K562 (cell line): ENCODE results near the gene COQ8A. TPM values are rescaled to one million over a fixed set of nuclear protein-coding genes. Genes with fewer than 3 reads are reported as not detected.
A peak's percentile ranks its signal among the peaks of the same experiment; 100 is the strongest.

Experiments used
- BRD4 ChIP-seq: fragments of 200-600 bp; sonication (generic); IDR thresholded peaks from 2 replicates; pipeline ENCODE4 v1.6.1; 2017; ENCODE audit warnings: inconsistent platforms
- CHD1 ChIP-seq: fragments of 200-600 bp; sonication (generic); IDR thresholded peaks from one replicate; pipeline ENCODE4 v1.6.1; 2012; ENCODE audit warnings: mild to moderate bottlenecking, moderate library complexity, low read length, inconsistent platforms
- DLX4 ChIP-seq: fragments of 250-450 bp; sonication (Bioruptor Pico); IDR thresholded peaks from 2 replicates; pipeline ENCODE4 v1.6.1; 2021; ENCODE audit warnings: mild to moderate bottlenecking
- ETS1 ChIP-seq: conservative IDR thresholded peaks from 2 replicates; pipeline ENCODE4 v1.6.1; 2011; ENCODE audit warnings: low read depth, mild to moderate bottlenecking, low read length; ENCODE audit not compliant: control insufficient read depth
- FOXK2 ChIP-seq, 2 experiments: fragments of 450-650 bp; IDR thresholded peaks in 1 of 2; conservative IDR thresholded peaks in 1 of 2; 2 replicates each; pipeline ENCODE4 v1.6.1; 2016; ENCODE audit warnings: low read depth in 2 of 2, mild to moderate bottlenecking in 1 of 2
- GABPA ChIP-seq: fragments of 200-800 bp; sonication (Bioruptor generic); conservative IDR thresholded peaks from 2 replicates; pipeline ENCODE4 v1.6.1; 2016; ENCODE audit warnings: low read depth, missing genetic modification characterization, missing compliant biosample characterization
- KDM1A ChIP-seq, 2 experiments: fragments of 450-650 bp; IDR thresholded peaks; 2 replicates each; pipeline ENCODE4 v1.6.1; 2016; ENCODE audit warnings: mild to moderate bottlenecking in 2 of 2
- MAFG ChIP-seq: fragments of 450-650 bp; conservative IDR thresholded peaks from 2 replicates; pipeline ENCODE4 v1.6.1; 2016; ENCODE audit warnings: missing genetic modification characterization, missing compliant biosample characterization
- MTA3 ChIP-seq: fragments of 450-650 bp; formaldehyde crosslinking; IDR thresholded peaks from 2 replicates; pipeline ENCODE4 v1.6.1; 2017; ENCODE audit warnings: mild to moderate bottlenecking, borderline replicate concordance
- NBN ChIP-seq: fragments of 450-650 bp; IDR thresholded peaks from 2 replicates; pipeline ENCODE4 v1.6.1; 2016; ENCODE audit warnings: low read depth, mild to moderate bottlenecking
- NFE2L1 ChIP-seq: fragments of 450-650 bp; IDR thresholded peaks from 2 replicates; pipeline ENCODE4 v1.6.1; 2016; ENCODE audit warnings: missing genetic modification characterization, low read depth, mild to moderate bottlenecking, missing compliant biosample characterization, moderate library complexity, borderline replicate concordance
- PHF20 ChIP-seq: fragments of 450-650 bp; IDR thresholded peaks from 2 replicates; pipeline ENCODE4 v1.6.1; 2018; ENCODE audit not compliant: partially characterized antibody
- RAD21 ChIP-seq, 2 experiments: fragments of 250-450 bp in 1 of 2; fragments of 450-650 bp in 1 of 2; sonication (Bioruptor Pico) in 1 of 2; formaldehyde crosslinking in 1 of 2; IDR thresholded peaks in 1 of 2; conservative IDR thresholded peaks in 1 of 2; 2 replicates each; pipeline versions ENCODE4 v1.4.0 to v1.8.0; 2020 to 2022; ENCODE audit warnings: mild to moderate bottlenecking in 2 of 2, moderate library complexity in 1 of 2
- RREB1 ChIP-seq: fragments of 250-450 bp; sonication (Bioruptor Pico); IDR thresholded peaks from 2 replicates; pipeline ENCODE4 v1.4.0; 2020
- SMARCA4 ChIP-seq: fragments of 450-650 bp; IDR thresholded peaks from 2 replicates; pipeline ENCODE4 v1.6.1; 2016
- SP1 ChIP-seq: sonication (generic); formaldehyde crosslinking; IDR thresholded peaks from 2 replicates; pipeline ENCODE4 v1.8.1; 2022; ENCODE audit warnings: mild to moderate bottlenecking, missing genetic modification reagents
- SRSF9 ChIP-seq: fragments of 200-400 bp; formaldehyde crosslinking; IDR thresholded peaks from 2 replicates; pipeline ENCODE4 v1.6.1; 2017; ENCODE audit warnings: low read depth, low read length, borderline replicate concordance
- TAF7 ChIP-seq: fragments of 450-650 bp; IDR thresholded peaks from 2 replicates; pipeline ENCODE4 v1.6.1; 2016; ENCODE audit warnings: missing genetic modification characterization, missing compliant biosample characterization
- TARDBP ChIP-seq: fragments of 450-650 bp; IDR thresholded peaks from 2 replicates; pipeline ENCODE4 v1.6.1; 2016
- TBP ChIP-seq: optimal IDR thresholded peaks from 2 replicates; pipeline ENCODE3; 2011; ENCODE audit warnings: low read depth, low read length, improper control_type of control experiment
- THRAP3 ChIP-seq: fragments of 450-650 bp; IDR thresholded peaks from 2 replicates; pipeline ENCODE4 v1.6.1; 2016; ENCODE audit warnings: mild to moderate bottlenecking, inconsistent platforms, borderline replicate concordance
- XRCC4 ChIP-seq: IDR thresholded peaks from one replicate; pipeline ENCODE4 v1.6.1; 2011; ENCODE audit not compliant: insufficient read depth, insufficient read length; ENCODE audit errors: extremely low read depth
- ZNF143 ChIP-seq: sonication (generic); formaldehyde crosslinking; IDR thresholded peaks from 2 replicates; pipeline ENCODE4 v1.9.0; 2022; ENCODE audit warnings: mild to moderate bottlenecking, missing genetic modification reagents
- ZNF77 ChIP-seq: fragments of 250-450 bp; sonication (Bioruptor Pico); IDR thresholded peaks from 2 replicates; pipeline ENCODE4 v1.5.0; 2020
- polyA plus RNA-seq, 8 experiments: library from polyadenylated mRNA; depleted of rRNA in 4 of 8; stranded (reverse) in 5 of 8; unstranded in 3 of 8; fragments of >200 nt; fragmentation: Nextera tagmentation in 2 of 8; fragmentation: Illumina TruSeq in 1 of 8; extraction: Ambion mirVana in 2 of 8; extraction: Trizol in 1 of 8; gene quantifications; 2 replicates each; pipeline versions ENCODE4 v1.2.1 to v1.2.3, GENCODE V29; 2011 to 2014; ENCODE audit warnings: inconsistent platforms in 1 of 8, missing spikeins in 1 of 8
- total RNA-seq, 7 experiments: library from RNA; depleted of rRNA in 6 of 7; stranded (reverse); fragments of >200 nt in 6 of 7; fragmentation: Illumina TruSeq in 2 of 7; extraction: Trizol in 2 of 7; gene quantifications; 2 replicates each; pipeline versions ENCODE4 v1.2.1 to v1.2.3, GENCODE V29; 2011 to 2021; ENCODE audit warnings: low replicate concordance in 1 of 7

COQ8A gene
- total and polyA plus RNA-seq, 9 of the 15 experiments (the other 6 are each of a cell fraction or from before 2014, with no cell fraction given) = 2.6 to 54.3 (median 32.4) TPM

GRCh38 chr1:226990133-226990716 lies 50.1 kb downstream of the COQ8A start (continued):
- TF ChIP-seq BRD4 (no peak), ZNF77 (CRISPR knock-in tag) (no peak), SRSF9 (no peak), TARDBP (no peak), GABPA (peak; percentile 81), NBN (0 out of 2 replicates have a peak, but pooled peaks have one; percentile 43), RAD21 (CRISPR knock-in tag; conservative IDR thresholded peaks at IDR 0.05 in 1 of 2, IDR thresholded peaks at IDR 0.05 in 1 of 2) (peak in 1 of 2 experiments; percentile 32; a peak in 1 of 4 replicates), ZNF143 (CRISPR knock-in tag) (no peak), TBP (peak; percentile 12), ETS1 (no peak), FOXK2 (conservative IDR thresholded peaks at IDR 0.05 in 1 of 2, IDR thresholded peaks at IDR 0.05 in 1 of 2; ENCODE audit: low read depth in 2 of 2) (no peak), XRCC4 (no peak), RREB1 (no peak), MTA3 (peak; percentile 32; the same call in 1 of the 2 replicates), CHD1 (no peak), PHF20 (peak; percentile 26), SMARCA4 (peak; percentile 74), MAFG (tag) (peak; percentile 31; the same call in 1 of the 2 replicates), KDM1A (IDR thresholded peaks at IDR 0.05) (no peak), THRAP3 (no peak), NFE2L1 (tag) (no peak), SP1 (no peak), TAF7 (tag) (no peak), DLX4 (CRISPR knock-in tag) (no peak)
